Activated CD4-positive, alpha-beta T cell treated with anti-CD3 and anti-CD28 coated beads for 1 hour (primary cell): ENCODE results near the gene ACTA1.
"Not testable (repeated sequence)": the region's sequence is repeated elsewhere in the genome, so short reads cannot be mapped to it uniquely, and the experiment has no call there.

Experiments used
- DNase-seq: peaks from one replicate; pipeline ENCODE4 v3.0.0-alpha.2; 2020

Gene ACTA1

GRCh38 chr1:229407206-229408026 lies 26.5 kb downstream of the ACTA1 start:
- no peak for DNase-seq

GRCh38 chr1:229406798-229407197 lies 27.1 kb downstream of the ACTA1 start:
- no peak for DNase-seq

GRCh38 chr1:229403573-229403972 lies 30.3 kb downstream of the ACTA1 start:
- DNase-seq, result no peak

GRCh38 chr1:229402993-229403392 lies 30.9 kb downstream of the ACTA1 start:
- DNase-seq, result no peak

GRCh38 chr1:229402329-229402728 lies 31.6 kb downstream of the ACTA1 start:
- not testable (repeated sequence) for DNase-seq

- no peak for DNase-seq
Observed at GRCh38 chr1:229397762-229398161, 36.1 kb downstream of the ACTA1 start.

- no peak for DNase-seq
Observed at GRCh38 chr1:229396585-229397206, 37.2 kb downstream of the ACTA1 start.

GRCh38 chr1:229394517-229394916 lies 39.4 kb downstream of the ACTA1 start:
- DNase-seq, result not testable (repeated sequence)

GRCh38 chr1:229392936-229393335 lies 41.0 kb downstream of the ACTA1 start:
- no peak for DNase-seq

- DNase-seq, result no peak
Observed at GRCh38 chr1:229390130-229390529, 43.8 kb downstream of the ACTA1 start.

- DNase-seq, result no peak
Observed at GRCh38 chr1:229388897-229389580, 44.9 kb downstream of the ACTA1 start.

- DNase-seq, result no peak
Observed at GRCh38 chr1:229385853-229386456, 47.9 kb downstream of the ACTA1 start.

GRCh38 chr1:229384822-229385221 lies 49.1 kb downstream of the ACTA1 start:
- no peak for DNase-seq

GRCh38 chr1:229383961-229384360 lies 49.9 kb downstream of the ACTA1 start:
- DNase-seq, result no peak

GRCh38 chr1:229383188-229383587 lies 50.7 kb downstream of the ACTA1 start:
- no peak for DNase-seq
